Measurements from ENCODE around the gene TMEM31. TPM values are rescaled to one million over a fixed set of nuclear protein-coding genes. Genes with fewer than 3 reads are reported as not detected.

Gene TMEM31
- total and polyA plus RNA-seq, 10 donors = 0.14 to 0.22 TPM; not detected in 8

DNA sequence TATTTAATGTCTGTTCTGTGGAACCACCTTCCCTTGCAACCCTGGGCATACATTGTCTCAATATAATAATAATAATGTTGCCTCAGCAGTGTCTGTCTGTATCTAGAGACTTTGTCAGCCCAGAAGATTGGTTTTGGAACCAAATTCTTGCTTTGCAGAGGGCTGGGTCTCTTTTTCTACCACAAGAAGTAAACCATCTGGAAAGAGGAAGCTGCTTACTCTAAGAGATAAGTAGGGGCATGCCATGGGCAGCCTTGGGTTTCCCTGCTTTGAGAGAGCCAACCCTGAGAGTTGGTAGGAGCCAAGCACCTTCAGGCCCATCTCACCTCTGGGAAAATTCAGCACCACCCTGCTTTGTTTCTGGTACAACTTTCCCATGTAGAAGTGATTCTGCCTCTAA is 27.0 kb downstream of the TMEM31 start:
- no peak for DNase-seq
- H3K36me3 ChIP-seq = no peaks in the 10 kb centered on the region
- H3K4me3 ChIP-seq = no peak overlapping the region
- no peaks in the 10 kb centered on the region for H3K9me3 ChIP-seq
- no peak overlapping the region for H3K27ac ChIP-seq
- intact Hi-C loops (cut with DNase I; ENCODE audit: low total_unique reads) = no loop called here
- no peaks in the 10 kb centered on the region for H3K27me3 ChIP-seq (replicated peaks in 1 of 7)
- TF ChIP-seq POLR2AphosphoS5 (IDR thresholded peaks at IDR 0.05) (no peak), POLR2A (IDR thresholded peaks at IDR 0.05) (no peak)
- TF ChIP-seq, protein P1, sequence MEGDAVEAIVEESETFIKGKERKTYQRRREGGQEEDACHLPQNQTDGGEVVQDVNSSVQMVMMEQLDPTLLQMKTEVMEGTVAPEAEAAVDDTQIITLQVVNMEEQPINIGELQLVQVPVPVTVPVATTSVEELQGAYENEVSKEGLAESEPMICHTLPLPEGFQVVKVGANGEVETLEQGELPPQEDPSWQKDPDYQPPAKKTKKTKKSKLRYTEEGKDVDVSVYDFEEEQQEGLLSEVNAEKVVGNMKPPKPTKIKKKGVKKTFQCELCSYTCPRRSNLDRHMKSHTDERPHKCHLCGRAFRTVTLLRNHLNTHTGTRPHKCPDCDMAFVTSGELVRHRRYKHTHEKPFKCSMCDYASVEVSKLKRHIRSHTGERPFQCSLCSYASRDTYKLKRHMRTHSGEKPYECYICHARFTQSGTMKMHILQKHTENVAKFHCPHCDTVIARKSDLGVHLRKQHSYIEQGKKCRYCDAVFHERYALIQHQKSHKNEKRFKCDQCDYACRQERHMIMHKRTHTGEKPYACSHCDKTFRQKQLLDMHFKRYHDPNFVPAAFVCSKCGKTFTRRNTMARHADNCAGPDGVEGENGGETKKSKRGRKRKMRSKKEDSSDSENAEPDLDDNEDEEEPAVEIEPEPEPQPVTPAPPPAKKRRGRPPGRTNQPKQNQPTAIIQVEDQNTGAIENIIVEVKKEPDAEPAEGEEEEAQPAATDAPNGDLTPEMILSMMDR (IDR thresholded peaks at IDR 0.05 in 8 of 11, conservative IDR thresholded peaks at IDR 0.05 in 3 of 11) = no peak
- no peaks in the 10 kb centered on the region for H3K4me1 ChIP-seq

DNA sequence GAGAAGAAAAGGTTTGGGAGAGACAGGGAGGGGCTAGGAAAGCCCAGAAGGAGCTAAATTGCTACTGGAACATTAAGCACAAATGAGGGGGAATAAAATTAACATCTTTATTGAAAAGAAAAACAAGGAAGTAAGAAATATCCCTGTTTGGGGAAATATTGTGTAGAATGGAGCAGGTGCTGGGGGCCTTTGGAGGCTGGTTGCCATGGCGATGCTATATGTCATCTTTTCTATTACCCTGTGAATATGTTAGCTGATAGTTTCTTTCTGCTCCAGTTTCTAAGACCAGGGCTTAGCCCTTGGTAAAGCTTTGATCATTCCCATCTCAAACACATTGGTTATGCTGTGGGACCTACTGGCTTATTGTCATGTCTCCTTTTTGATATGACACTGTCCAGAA is 28.7 kb downstream of the TMEM31 start:
- H3K27ac ChIP-seq = no peak overlapping the region
- no peak overlapping the region for H3K4me3 ChIP-seq
- intact Hi-C loops (cut with DNase I; ENCODE audit: low total_unique reads) = no loop called here
- TF ChIP-seq, protein P1 (IDR thresholded peaks at IDR 0.05 in 8 of 11, conservative IDR thresholded peaks at IDR 0.05 in 3 of 11) = no peak
- TF ChIP-seq POLR2A (IDR thresholded peaks at IDR 0.05) = no peak
- TF ChIP-seq POLR2AphosphoS5 (IDR thresholded peaks at IDR 0.05) = no peak
- H3K9me3 ChIP-seq = no peaks in the 10 kb centered on the region
- peaks cover 0 to 5% (median 0%) of the 10 kb centered on the region in 7 donors for H3K27me3 ChIP-seq (replicated peaks in 1 of 7)
- no peak for DNase-seq
- WGBS, 5 donors = 81 to 100% (median 96%) methylated on average over 1 of the region's 1 CpG
- H3K36me3 ChIP-seq = no peaks in the 10 kb centered on the region
- H3K4me1 ChIP-seq = no peaks in the 10 kb centered on the region

DNA sequence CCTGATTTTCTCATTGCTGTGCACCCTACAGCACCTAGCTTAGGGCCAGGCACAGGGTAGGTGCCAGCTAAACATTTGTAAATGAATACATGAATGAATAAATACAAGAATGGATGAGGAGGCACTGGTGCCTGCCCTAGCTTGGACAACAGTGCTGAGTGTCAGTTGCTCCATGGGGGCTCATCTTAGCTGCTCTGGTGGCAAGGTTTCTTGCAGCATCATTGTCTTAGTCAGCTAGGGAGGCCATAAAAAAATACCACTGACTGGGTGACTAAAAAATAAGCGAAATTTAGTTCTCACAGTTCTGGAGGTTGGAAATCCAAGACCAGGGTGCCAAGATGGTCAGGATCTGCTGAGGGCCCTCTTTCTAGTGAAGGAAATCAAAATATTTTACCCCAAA is 31.2 kb downstream of the TMEM31 start:
- Histone ChIP-seq H3K36me3 (no peaks in the 10 kb centered on the region), H3K4me3 (no peak overlapping the region), H3K27ac (no peak overlapping the region), H3K27me3 (replicated peaks in 1 of 7) (peaks cover 0 to 9% (median 0%) of the 10 kb centered on the region in 7 donors), H3K4me1 (no peaks in the 10 kb centered on the region), H3K9me3 (no peaks in the 10 kb centered on the region)
- no peak for DNase-seq
- intact Hi-C loops (cut with DNase I; ENCODE audit: low total_unique reads) = no loop called here
- 56 to 89% (median 79%) methylated on average over 1 of the region's 1 CpG for WGBS, 5 donors
- TF ChIP-seq POLR2A (IDR thresholded peaks at IDR 0.05) = no peak
- TF ChIP-seq, protein P1 (IDR thresholded peaks at IDR 0.05 in 8 of 11, conservative IDR thresholded peaks at IDR 0.05 in 3 of 11) = no peak
- no peak for TF ChIP-seq POLR2AphosphoS5 (IDR thresholded peaks at IDR 0.05)

DNA sequence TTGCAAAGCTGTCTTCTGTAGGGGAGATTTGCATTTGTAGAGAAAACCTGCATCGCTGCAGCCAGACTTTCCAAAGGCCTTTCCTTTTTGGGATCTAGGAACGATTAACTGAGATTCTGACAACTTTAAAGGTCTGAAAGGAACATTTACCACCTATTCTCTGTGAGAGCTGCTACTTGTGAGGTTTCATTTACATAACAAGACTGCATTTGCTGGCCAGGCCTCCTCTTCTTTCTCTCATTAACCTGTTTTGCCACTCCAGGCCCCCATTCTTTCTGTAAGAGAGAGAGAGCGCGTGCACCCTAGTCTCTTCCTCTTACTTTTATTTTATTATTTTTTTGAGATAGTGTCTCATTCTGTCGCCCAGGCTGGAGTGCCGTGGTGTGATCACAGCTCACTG is 31.6 kb downstream of the TMEM31 start:
- Histone ChIP-seq H3K27me3 (replicated peaks in 1 of 7) (peaks cover 0 to 9% (median 0%) of the 10 kb centered on the region in 7 donors), H3K36me3 (no peaks in the 10 kb centered on the region), H3K9me3 (no peaks in the 10 kb centered on the region), H3K4me3 (no peak overlapping the region), H3K4me1 (no peaks in the 10 kb centered on the region), H3K27ac (no peak overlapping the region)
- TF ChIP-seq, protein P1 (IDR thresholded peaks at IDR 0.05 in 8 of 11, conservative IDR thresholded peaks at IDR 0.05 in 3 of 11) = no peak
- TF ChIP-seq POLR2A (IDR thresholded peaks at IDR 0.05) (no peak), POLR2AphosphoS5 (IDR thresholded peaks at IDR 0.05) (no peak)
- intact Hi-C loops (cut with DNase I; ENCODE audit: low total_unique reads) = no loop called here
- WGBS, 5 donors = 48 to 94% (median 89%) methylated on average over 6 of the region's 6 CpGs
- no peak for DNase-seq

All from spleen (tissue), 11 donors.